ENCODE data around the gene PSMA1.

- TF ChIP-seq CTCF (conservative IDR thresholded peaks at IDR 0.05 in 1 of 2, IDR thresholded peaks at IDR 0.05 in 1 of 2; ENCODE audit: extremely low read depth in 1 of 2, insufficient read depth in 1 of 2, low read depth in 1 of 2, low read length in 2 of 2): no peak
- TF ChIP-seq EZH2 (IDR thresholded peaks at IDR 0.05; ENCODE audit: borderline replicate concordance, low read length): no peak
Measured at GRCh38 chr11:14499560-14500180, 20.5 kb downstream of the PSMA1 start, which contains the start of gene COPB1.
